ENCODE measurements around the gene ITGB8.

Gene ITGB8

DNA sequence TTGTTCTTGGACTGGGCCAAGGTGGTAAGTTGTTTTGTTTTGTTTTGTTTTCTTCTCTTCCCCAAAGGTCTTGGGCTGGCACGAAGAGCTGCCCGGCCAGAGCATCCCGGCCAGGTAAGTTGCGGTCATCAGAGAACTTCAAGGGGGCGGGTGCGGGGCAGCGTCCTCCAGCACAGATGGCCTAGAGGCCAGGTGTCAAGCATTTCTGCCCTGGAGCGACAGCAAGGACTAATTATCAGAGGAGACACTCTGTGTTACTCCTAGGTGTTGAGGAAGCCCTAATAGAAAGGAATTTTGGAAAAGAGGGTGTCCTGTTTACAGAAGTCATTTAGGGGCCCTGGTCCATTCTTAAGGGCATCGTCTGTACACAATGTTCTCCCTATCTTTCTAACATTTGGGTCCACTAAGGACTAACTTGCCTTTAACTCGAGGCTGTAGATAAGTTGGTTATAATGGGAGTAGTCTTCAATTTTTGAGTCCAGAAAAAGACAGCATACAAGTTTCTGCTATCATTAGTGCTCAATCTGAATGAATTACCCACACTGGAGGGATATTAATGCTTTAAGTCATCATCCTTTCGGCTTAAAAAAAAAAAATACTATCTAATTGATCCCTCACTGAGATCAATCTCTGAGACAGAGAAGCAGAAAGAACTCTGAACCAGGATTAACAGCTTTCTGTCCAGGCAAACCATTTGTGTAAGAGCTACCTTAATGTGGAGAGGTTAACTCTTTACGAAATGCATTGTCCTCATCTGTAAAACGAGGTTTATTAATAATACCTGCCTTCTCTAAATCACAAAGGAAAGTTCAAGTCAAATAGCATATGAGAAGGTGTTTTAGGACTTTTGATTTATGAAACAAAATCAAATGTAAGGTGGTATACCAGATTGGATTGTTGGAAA is 1.5 kb downstream of the ITGB8 start:
- ATAC-seq = no peak
- no peak for TF ChIP-seq RARB (CRISPR knock-in tag; IDR thresholded peaks at IDR 0.05)
- no peak for TF ChIP-seq OSR1 (CRISPR knock-in tag; IDR thresholded peaks at IDR 0.05)
- TF ChIP-seq ISL1 (CRISPR knock-in tag; IDR thresholded peaks at IDR 0.05) = no peak

DNA sequence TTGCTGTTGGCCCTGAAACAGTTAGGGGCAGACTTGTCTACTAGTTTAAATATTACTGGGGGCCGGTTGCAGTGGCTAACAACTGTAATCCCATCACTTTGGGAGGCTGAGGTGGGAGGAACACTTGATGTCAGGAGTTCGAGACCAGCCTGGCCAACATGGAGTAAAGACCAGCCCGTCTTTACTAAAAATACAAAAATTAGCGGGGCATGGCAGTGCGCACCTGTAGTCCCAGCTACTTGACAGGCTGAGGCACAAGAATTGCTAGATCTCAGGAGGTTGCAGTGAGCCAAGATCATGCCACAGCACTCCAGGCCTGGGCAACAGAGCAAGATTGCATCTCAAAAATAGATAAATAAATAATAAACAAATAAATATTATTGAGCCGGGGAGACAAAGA is 7.6 kb downstream of the ITGB8 start:
- ATAC-seq = no peak
- TF ChIP-seq, protein P1, sequence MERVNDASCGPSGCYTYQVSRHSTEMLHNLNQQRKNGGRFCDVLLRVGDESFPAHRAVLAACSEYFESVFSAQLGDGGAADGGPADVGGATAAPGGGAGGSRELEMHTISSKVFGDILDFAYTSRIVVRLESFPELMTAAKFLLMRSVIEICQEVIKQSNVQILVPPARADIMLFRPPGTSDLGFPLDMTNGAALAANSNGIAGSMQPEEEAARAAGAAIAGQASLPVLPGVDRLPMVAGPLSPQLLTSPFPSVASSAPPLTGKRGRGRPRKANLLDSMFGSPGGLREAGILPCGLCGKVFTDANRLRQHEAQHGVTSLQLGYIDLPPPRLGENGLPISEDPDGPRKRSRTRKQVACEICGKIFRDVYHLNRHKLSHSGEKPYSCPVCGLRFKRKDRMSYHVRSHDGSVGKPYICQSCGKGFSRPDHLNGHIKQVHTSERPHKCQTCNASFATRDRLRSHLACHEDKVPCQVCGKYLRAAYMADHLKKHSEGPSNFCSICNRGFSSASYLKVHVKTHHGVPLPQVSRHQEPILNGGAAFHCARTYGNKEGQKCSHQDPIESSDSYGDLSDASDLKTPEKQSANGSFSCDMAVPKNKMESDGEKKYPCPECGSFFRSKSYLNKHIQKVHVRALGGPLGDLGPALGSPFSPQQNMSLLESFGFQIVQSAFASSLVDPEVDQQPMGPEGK (CRISPR knock-in tag; IDR thresholded peaks at IDR 0.05; ENCODE audit: borderline replicate concordance) = no peak
- TF ChIP-seq, protein P2, sequence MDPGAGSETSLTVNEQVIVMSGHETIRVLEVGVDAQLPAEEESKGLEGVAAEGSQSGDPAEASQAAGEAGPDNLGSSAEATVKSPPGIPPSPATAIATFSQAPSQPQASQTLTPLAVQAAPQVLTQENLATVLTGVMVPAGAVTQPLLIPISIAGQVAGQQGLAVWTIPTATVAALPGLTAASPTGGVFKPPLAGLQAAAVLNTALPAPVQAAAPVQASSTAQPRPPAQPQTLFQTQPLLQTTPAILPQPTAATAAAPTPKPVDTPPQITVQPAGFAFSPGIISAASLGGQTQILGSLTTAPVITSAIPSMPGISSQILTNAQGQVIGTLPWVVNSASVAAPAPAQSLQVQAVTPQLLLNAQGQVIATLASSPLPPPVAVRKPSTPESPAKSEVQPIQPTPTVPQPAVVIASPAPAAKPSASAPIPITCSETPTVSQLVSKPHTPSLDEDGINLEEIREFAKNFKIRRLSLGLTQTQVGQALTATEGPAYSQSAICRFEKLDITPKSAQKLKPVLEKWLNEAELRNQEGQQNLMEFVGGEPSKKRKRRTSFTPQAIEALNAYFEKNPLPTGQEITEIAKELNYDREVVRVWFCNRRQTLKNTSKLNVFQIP (CRISPR knock-in tag; IDR thresholded peaks at IDR 0.05; ENCODE audit: borderline replicate concordance, low read depth) = no peak
- TF ChIP-seq SNAI2 (CRISPR knock-in tag; IDR thresholded peaks at IDR 0.05) (no peak), OSR1 (CRISPR knock-in tag; IDR thresholded peaks at IDR 0.05) (no peak), ZNF565 (CRISPR knock-in tag; conservative IDR thresholded peaks at IDR 0.05; ENCODE audit: low read depth) (no peak), TCF4 (CRISPR knock-in tag; IDR thresholded peaks at IDR 0.05; ENCODE audit: borderline replicate concordance) (no peak), ZNF70 (CRISPR knock-in tag; IDR thresholded peaks at IDR 0.05) (no peak), CSDC2 (CRISPR knock-in tag; IDR thresholded peaks at IDR 0.05) (no peak), ZNF8 (CRISPR knock-in tag; IDR thresholded peaks at IDR 0.05) (no peak), ZFP30 (CRISPR knock-in tag; IDR thresholded peaks at IDR 0.05) (no peak), ESRRG (CRISPR knock-in tag; IDR thresholded peaks at IDR 0.05) (no peak), PPARA (CRISPR knock-in tag; IDR thresholded peaks at IDR 0.05; ENCODE audit: borderline replicate concordance) (no peak), ARNTL (CRISPR knock-in tag; IDR thresholded peaks at IDR 0.05; ENCODE audit: borderline replicate concordance, low read depth) (no peak), BACH2 (CRISPR knock-in tag; IDR thresholded peaks at IDR 0.05; ENCODE audit: borderline replicate concordance) (no peak), TOX (CRISPR knock-in tag; IDR thresholded peaks at IDR 0.05; ENCODE audit: borderline replicate concordance) (no peak), GLIS3 (CRISPR knock-in tag; IDR thresholded peaks at IDR 0.05) (no peak), RARB (CRISPR knock-in tag; IDR thresholded peaks at IDR 0.05) (no peak)
- TF ChIP-seq, protein P3, sequence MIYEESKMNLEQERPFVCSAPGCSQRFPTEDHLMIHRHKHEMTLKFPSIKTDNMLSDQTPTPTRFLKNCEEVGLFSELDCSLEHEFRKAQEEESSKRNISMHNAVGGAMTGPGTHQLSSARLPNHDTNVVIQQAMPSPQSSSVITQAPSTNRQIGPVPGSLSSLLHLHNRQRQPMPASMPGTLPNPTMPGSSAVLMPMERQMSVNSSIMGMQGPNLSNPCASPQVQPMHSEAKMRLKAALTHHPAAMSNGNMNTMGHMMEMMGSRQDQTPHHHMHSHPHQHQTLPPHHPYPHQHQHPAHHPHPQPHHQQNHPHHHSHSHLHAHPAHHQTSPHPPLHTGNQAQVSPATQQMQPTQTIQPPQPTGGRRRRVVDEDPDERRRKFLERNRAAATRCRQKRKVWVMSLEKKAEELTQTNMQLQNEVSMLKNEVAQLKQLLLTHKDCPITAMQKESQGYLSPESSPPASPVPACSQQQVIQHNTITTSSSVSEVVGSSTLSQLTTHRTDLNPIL (CRISPR knock-in tag; IDR thresholded peaks at IDR 0.05; ENCODE audit: low read depth) = no peak
- TF ChIP-seq, protein P4, sequence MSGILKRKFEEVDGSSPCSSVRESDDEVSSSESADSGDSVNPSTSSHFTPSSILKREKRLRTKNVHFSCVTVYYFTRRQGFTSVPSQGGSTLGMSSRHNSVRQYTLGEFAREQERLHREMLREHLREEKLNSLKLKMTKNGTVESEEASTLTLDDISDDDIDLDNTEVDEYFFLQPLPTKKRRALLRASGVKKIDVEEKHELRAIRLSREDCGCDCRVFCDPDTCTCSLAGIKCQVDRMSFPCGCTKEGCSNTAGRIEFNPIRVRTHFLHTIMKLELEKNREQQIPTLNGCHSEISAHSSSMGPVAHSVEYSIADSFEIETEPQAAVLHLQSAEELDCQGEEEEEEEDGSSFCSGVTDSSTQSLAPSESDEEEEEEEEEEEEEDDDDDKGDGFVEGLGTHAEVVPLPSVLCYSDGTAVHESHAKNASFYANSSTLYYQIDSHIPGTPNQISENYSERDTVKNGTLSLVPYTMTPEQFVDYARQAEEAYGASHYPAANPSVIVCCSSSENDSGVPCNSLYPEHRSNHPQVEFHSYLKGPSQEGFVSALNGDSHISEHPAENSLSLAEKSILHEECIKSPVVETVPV (CRISPR knock-in tag; IDR thresholded peaks at IDR 0.05) = no peak
- TF ChIP-seq, protein P5, sequence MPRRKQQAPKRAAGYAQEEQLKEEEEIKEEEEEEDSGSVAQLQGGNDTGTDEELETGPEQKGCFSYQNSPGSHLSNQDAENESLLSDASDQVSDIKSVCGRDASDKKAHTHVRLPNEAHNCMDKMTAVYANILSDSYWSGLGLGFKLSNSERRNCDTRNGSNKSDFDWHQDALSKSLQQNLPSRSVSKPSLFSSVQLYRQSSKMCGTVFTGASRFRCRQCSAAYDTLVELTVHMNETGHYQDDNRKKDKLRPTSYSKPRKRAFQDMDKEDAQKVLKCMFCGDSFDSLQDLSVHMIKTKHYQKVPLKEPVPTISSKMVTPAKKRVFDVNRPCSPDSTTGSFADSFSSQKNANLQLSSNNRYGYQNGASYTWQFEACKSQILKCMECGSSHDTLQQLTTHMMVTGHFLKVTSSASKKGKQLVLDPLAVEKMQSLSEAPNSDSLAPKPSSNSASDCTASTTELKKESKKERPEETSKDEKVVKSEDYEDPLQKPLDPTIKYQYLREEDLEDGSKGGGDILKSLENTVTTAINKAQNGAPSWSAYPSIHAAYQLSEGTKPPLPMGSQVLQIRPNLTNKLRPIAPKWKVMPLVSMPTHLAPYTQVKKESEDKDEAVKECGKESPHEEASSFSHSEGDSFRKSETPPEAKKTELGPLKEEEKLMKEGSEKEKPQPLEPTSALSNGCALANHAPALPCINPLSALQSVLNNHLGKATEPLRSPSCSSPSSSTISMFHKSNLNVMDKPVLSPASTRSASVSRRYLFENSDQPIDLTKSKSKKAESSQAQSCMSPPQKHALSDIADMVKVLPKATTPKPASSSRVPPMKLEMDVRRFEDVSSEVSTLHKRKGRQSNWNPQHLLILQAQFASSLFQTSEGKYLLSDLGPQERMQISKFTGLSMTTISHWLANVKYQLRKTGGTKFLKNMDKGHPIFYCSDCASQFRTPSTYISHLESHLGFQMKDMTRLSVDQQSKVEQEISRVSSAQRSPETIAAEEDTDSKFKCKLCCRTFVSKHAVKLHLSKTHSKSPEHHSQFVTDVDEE (CRISPR knock-in tag; IDR thresholded peaks at IDR 0.05) = no peak

DNA sequence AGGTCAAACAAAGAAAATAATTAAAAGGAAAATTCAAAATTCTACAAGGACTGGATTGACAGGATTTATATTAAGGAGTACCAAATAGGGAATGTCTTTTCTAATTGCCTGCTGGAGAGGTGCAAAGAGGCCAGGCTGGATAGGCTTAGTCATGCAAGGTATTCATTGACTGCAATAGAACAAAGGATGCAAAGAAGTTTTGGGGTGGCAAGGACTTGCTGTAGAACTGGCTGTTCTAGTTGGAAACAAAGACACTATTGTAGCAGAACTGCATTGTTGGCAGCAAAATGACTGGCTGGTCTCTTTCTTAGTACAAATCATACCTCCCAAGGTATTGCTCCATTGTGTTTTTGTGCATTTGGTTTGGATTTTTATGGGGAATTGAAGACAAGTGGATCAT is 10.1 kb downstream of the ITGB8 start:
- ATAC-seq = no peak

More for the DNA sequence above, 10.1 kb downstream of the ITGB8 start:
- TF ChIP-seq ESRRG (CRISPR knock-in tag; IDR thresholded peaks at IDR 0.05) (no peak), ZFP30 (CRISPR knock-in tag; IDR thresholded peaks at IDR 0.05) (no peak), PPARA (CRISPR knock-in tag; IDR thresholded peaks at IDR 0.05; ENCODE audit: borderline replicate concordance) (no peak), ARNTL (CRISPR knock-in tag; IDR thresholded peaks at IDR 0.05; ENCODE audit: borderline replicate concordance, low read depth) (no peak), ZNF8 (CRISPR knock-in tag; IDR thresholded peaks at IDR 0.05) (no peak), OSR1 (CRISPR knock-in tag; IDR thresholded peaks at IDR 0.05) (no peak)
- TF ChIP-seq, protein P5 (CRISPR knock-in tag; IDR thresholded peaks at IDR 0.05) = no peak
- TF ChIP-seq, protein P3 (CRISPR knock-in tag; IDR thresholded peaks at IDR 0.05; ENCODE audit: low read depth) = no peak
